Measurements from ENCODE around the gene RANBP9. TPM values are rescaled to one million over a fixed set of nuclear protein-coding genes. Genes with fewer than 3 reads are reported as not detected.
A peak's percentile ranks its signal among the peaks of the same experiment; 100 is the strongest.

Gene RANBP9
- total and polyA plus RNA-seq, 9 of the 15 experiments (the other 6 are each of a cell fraction or from before 2014, with no cell fraction given) = 27.5 to 130 (median 61.5) TPM

GRCh38 chr6:13709689-13710551 is 1.7 kb downstream of the RANBP9 start (continued):
- TF ChIP-seq CLOCK (CRISPR knock-in tag; IDR thresholded peaks at IDR 0.05; ENCODE audit: borderline replicate concordance) = no peak
- TF ChIP-seq, protein P1, sequence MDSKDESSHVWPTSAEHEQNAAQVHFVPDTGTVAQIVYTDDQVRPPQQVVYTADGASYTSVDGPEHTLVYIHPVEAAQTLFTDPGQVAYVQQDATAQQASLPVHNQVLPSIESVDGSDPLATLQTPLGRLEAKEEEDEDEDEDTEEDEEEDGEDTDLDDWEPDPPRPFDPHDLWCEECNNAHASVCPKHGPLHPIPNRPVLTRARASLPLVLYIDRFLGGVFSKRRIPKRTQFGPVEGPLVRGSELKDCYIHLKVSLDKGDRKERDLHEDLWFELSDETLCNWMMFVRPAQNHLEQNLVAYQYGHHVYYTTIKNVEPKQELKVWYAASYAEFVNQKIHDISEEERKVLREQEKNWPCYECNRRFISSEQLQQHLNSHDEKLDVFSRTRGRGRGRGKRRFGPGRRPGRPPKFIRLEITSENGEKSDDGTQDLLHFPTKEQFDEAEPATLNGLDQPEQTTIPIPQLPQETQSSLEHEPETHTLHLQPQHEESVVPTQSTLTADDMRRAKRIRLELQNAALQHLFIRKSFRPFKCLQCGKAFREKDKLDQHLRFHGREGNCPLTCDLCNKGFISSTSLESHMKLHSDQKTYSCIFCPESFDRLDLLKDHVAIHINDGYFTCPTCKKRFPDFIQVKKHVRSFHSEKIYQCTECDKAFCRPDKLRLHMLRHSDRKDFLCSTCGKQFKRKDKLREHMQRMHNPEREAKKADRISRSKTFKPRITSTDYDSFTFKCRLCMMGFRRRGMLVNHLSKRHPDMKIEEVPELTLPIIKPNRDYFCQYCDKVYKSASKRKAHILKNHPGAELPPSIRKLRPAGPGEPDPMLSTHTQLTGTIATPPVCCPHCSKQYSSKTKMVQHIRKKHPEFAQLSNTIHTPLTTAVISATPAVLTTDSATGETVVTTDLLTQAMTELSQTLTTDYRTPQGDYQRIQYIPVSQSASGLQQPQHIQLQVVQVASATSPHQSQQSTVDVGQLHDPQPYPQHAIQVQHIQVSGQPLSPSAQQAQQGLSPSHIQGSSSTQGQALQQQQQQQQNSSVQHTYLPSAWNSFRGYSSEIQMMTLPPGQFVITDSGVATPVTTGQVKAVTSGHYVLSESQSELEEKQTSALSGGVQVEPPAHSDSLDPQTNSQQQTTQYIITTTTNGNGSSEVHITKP (IDR thresholded peaks at IDR 0.05; ENCODE audit: partially characterized antibody) = peak; percentile 87
- no peak for TF ChIP-seq THAP12 (CRISPR knock-in tag; IDR thresholded peaks at IDR 0.05)
- TF ChIP-seq SMARCA4 (IDR thresholded peaks at IDR 0.05) = peak; percentile 7; the same call in 1 of the 2 replicates
- peak; percentile 62 to 79; a peak in 3 of 4 replicates for TF ChIP-seq FOXK2 (conservative IDR thresholded peaks at IDR 0.05 in 1 of 2, IDR thresholded peaks at IDR 0.05 in 1 of 2; ENCODE audit: low read depth in 2 of 2)
- peak in 1 of 2 experiments; percentile 52; a peak in 2 of 4 replicates for TF ChIP-seq KDM1A (IDR thresholded peaks at IDR 0.05)
- no peak for TF ChIP-seq NR2C2 (CRISPR knock-in tag; IDR thresholded peaks at IDR 0.05)
- peak; percentile 9; the same call in 1 of the 2 replicates for TF ChIP-seq NR2C2 (tag; IDR thresholded peaks at IDR 0.05)
- 0 out of 2 replicates have a peak, but pooled peaks have one; percentile 42 for TF ChIP-seq NKRF (IDR thresholded peaks at IDR 0.05; ENCODE audit: borderline replicate concordance)
- no peak for TF ChIP-seq SREBF2 (CRISPR knock-in tag; IDR thresholded peaks at IDR 0.05)
- peak in 1 of 2 experiments; percentile 1; a peak in 1 of 4 replicates for TF ChIP-seq MNT (conservative IDR thresholded peaks at IDR 0.05)

Data from K562 (cell line).